Tibial nerve (tissue), 4 donors: ENCODE results near the gene RARRES1.

Experiments used
- EP300 ChIP-seq, 2 donors: sonication (generic); formaldehyde crosslinking; IDR thresholded peaks; one replicate each; pipeline ENCODE4 v1.6.1; 2017; ENCODE audit warnings: antibody characterized with exemption in 2 of 2, mild to moderate bottlenecking in 1 of 2
- TF ChIP-seq, protein P1 (sequence below), 5 experiments: fragments of 200-600 bp in 3 of 5; fragments of 450-650 bp in 2 of 5; sonication (generic) in 3 of 5; IDR thresholded peaks; one replicate each; pipeline ENCODE4 v1.5.1; 2016 to 2019; ENCODE audit warnings: antibody characterized with exemption in 5 of 5, mild to moderate bottlenecking in 3 of 5, moderate library complexity in 2 of 5

- TF ChIP-seq, protein P1, sequence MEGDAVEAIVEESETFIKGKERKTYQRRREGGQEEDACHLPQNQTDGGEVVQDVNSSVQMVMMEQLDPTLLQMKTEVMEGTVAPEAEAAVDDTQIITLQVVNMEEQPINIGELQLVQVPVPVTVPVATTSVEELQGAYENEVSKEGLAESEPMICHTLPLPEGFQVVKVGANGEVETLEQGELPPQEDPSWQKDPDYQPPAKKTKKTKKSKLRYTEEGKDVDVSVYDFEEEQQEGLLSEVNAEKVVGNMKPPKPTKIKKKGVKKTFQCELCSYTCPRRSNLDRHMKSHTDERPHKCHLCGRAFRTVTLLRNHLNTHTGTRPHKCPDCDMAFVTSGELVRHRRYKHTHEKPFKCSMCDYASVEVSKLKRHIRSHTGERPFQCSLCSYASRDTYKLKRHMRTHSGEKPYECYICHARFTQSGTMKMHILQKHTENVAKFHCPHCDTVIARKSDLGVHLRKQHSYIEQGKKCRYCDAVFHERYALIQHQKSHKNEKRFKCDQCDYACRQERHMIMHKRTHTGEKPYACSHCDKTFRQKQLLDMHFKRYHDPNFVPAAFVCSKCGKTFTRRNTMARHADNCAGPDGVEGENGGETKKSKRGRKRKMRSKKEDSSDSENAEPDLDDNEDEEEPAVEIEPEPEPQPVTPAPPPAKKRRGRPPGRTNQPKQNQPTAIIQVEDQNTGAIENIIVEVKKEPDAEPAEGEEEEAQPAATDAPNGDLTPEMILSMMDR (IDR thresholded peaks at IDR 0.05): no peak
- TF ChIP-seq EP300 (IDR thresholded peaks at IDR 0.05): no peak
Observed at GRCh38 chr3:158769549-158769948, 37.3 kb upstream of the RARRES1 start.
